NOMO-1 (cell line): ENCODE data around the gene LCN6.
"Not testable (repeated sequence)": the region's sequence is repeated elsewhere in the genome, so short reads cannot be mapped to it uniquely, and the experiment has no call there.

Experiments used
- DNase-seq, 2 experiments: peaks; one replicate each; lab custom pipeline; 2025; ENCODE audit not compliant: unreplicated experiment in 2 of 2; lab: John Stamatoyannopoulos, UW

LCN6 gene, protein sequence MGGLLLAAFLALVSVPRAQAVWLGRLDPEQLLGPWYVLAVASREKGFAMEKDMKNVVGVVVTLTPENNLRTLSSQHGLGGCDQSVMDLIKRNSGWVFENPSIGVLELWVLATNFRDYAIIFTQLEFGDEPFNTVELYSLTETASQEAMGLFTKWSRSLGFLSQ

GRCh38 chr9:136748201-136748600, at the start of gene LCN6:
TSS of gene LCN6 (minus strand) at chr9:136748525. CDS start at chr9:136748483, 42 bp downstream.
- no peak for DNase-seq

DNA sequence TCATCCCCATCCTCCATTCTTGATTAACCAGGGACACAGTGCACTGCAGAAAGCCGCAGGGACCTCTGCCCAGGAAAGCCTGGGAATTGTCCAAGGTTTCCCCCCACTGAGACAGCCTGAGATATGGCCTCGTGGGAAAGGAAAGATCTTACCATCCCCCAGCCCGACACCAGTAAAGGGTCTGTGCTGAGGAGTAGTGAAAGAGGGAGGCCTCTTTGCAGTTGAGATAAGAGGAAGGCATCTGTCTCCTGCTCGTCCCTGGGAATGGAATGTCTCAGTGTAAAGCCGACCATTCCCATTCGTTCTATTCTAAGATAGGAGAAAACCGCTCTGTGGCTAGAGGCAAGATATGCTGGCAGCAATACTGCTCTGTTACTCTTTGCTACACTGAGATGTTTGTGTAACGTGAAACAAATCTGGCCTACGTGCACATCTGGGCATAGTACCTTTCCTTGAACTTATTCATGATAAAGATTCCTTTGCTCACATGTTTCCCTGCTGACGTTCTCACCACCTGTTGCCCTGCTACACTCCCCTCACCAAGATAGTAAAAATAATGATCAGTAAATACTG, 48.5 kb upstream of the LCN6 start:
- DNase-seq = not testable (repeated sequence)

- DNase-seq = no peak
These were observed 48.0 kb upstream of the LCN6 start, which contains the start of gene CCDC183 for GRCh38 chr9:136796238-136796774. TSS of gene CCDC183 (plus strand) at chr9:136796338. CDS start at chr9:136796398, 60 bp downstream.

DNA sequence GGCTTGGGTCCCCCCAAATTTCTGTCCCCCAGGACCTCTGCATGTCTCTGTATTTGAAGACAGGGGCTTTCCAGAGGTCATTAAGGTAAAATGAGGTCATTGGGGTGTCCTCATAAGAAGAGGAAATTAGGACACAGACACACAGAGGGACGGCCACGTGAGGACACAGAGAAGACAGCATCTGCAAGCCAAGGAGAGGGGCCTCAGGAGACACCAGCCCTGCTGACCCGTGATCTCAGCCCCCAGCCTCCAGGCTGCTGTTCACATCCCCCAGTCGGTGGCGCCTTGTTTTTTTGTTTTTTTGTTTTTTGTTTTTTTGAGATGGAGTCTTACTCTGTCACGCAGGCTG, 46.6 kb upstream of the LCN6 start:
- no peak for DNase-seq

GRCh38 chr9:136794281-136794999, 46.1 kb upstream of the LCN6 start:
- DNase-seq = no peak

- DNase-seq = no peak
These were observed 45.0 kb upstream of the LCN6 start for GRCh38 chr9:136793086-136793946.

- no peak for DNase-seq
These were observed 44.2 kb upstream of the LCN6 start for GRCh38 chr9:136792321-136793085.

- peak; percentile 52 to 67 for DNase-seq
These were observed 43.4 kb upstream of the LCN6 start for GRCh38 chr9:136791516-136792276.

DNA sequence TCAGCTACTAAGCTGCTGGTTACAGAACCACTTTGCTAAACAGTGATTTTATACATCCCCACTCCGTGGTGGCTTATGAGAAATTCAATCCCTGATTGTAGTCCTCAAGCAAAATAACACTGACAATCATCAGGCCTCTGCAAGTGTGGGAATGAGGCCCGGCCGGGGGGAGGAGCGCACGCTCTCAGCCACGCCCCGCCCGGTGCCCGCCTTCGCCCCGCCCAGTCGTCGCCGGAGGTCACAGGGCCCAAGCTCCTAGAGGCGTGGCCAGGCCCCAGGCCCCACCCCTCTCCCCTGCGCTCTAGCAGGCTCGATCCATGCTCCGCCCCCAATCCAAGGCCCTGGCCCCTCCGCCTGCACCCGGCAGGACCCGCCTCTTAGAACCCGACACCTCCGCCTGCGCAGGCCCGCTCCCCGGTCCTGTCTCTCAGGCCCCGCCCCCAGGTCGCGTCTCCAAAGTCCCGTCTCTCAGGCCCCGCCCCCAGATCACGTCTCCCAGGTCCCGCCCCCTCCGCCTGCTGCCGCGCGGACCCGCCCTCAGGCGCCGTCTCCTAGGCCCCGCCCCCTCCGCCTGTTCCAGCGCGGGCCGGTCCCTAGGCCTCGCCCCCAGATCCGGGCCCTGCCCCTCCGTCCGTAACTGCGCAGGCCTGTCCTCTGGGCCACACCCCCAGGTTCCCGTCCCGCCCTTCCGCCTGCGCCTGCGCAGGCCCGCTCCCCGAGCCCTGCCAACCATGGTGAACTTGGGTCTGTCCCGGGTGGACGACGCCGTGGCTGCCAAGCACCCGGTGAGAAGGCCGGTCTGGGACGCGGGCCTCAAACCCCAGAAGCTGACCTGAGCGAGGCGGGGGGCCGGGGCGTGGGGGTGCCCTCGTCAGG, 42.6 kb upstream of the LCN6 start, which contains the start of gene TMEM141:
Gene TMEM141, plus strand, starts transcription at position 705 of the 876 bp plus-strand sequence. Its CDS starts 27 bp downstream, at position 732.
- DNase-seq = peak; percentile 100

GRCh38 chr9:136789523-136789937, 41.2 kb upstream of the LCN6 start:
- DNase-seq = no peak

DNA sequence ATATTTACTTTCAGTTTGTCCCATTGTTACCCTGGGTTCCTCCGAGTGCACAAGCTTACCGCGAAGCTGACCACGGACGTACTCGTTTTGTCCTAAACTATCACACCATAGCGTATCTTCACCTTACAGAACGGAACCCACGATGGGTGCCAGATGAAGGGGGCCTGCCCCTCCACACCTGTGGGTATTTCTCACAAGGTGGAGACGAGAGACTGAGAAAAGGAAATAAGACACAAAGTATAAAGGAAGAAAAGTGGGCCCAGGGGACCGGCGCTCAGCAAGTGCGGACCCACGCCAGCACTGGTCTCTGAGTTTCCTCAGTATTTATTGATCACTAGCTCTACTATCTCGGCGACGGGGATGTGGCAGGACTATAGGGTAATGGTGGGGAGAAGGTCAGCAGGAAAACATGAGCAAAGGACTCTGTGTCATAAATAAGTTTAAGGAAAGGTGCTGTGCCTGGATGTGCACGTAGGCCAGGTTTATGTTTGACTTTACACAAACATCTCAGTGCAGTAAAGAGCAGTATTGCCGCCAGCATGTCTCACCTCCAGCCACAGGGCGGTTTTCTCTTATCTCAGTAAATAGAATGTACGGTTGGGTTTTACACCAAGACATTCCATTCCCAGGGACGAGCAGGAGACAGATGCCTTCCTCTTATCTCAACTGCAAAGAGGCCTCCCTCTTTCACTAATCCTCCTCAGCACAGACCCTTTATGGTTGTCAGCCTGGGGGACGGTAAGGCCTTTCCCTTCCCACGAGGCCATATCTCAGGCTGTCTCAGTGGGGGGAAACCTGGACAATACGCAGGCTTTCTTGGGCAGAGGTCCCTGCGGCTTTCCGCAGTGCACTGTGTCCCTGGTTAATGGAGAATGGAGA, 40.6 kb upstream of the LCN6 start:
- not testable (repeated sequence) for DNase-seq

DNA sequence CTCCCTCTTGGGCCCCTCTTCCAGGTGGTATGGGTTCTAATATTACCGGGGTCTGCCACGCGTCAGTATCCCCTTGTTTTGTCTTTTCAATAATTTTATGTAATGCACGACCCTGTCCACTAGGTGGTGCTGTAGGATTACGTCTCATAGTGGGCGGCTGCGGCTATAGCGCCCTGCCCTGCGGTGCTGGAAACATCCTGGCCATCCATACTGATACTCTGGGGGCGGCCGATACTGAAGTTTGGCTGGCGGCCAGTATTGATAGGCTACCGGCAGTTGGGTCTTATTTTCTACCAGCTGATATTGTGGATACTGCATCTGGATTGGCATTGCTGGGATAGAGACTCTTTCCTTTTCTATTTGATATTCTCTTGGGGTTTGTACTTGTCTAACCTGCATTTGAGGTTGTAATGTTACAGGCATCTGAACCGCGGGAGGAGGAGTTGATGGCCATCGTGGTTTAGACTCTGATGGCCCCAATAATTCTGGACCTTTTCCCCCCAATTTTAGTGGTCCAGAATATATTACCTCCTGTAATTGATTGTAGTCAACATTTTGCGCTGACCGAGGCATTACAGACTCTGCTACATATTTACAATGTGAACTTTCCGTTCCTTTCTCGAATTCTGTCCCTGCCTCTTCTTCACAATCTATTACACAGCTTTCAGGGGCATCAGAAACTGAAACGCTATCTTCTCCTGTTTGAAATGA, 39.5 kb upstream of the LCN6 start:
- peak; percentile 76 to 78 for DNase-seq

GRCh38 chr9:136786983-136787382, 38.7 kb upstream of the LCN6 start:
- DNase-seq = not testable (repeated sequence)

DNA sequence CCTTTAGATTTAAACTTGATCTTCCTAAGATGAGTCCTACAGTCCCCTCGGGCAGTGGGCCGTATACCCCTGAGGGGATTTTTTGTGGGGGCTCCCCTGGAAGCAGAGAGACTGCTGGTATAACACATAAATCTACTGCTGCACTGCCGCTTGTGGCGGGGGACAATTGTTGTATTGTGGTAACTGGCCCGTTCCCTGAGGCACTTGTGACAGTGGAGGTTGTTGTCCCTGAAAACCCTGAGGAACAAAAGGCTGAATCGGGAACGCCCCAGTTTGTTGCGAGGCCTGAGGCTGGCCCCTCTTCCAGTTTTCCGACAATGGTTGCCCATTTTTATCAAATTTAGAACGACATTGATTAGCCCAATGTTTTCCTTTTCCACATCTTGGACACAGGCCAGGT, 38.1 kb upstream of the LCN6 start:
- DNase-seq = no peak

DNA sequence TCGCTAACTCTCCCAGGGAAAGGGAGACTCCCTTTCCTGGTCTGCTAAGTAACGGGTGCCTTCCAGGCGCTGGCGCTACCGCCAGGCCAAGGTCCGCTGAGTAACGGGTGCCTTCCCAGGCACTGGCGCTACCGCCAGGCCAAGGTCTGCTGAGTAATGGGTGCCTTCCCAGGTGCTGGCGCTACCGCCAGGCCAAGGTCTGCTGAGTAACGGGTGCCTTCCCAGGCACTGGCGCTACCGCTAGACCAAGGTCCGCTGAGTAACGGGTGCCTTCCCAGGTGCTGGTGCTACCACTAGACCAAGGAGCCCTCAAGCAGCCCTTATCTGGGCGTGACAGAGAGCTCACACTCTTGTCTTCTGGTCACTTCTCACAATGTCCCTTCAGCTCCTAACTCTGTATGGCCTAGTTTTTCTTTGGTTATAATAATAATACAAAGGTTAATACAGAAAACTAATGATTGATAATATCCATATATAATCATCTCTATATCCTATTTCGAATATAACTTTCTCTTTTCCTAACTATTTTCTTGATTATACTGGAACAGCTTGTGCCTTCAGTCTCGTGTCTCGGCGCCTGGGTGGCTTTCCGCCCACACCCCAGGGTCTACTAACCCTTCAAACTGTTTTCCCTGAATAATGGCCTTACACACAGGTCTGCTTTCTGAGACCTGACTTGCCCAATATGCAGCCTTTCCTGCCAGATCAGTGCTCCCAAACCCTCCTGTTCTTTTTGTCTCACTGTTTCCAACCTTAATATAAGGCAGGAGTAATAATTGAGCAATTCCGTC, 37.4 kb upstream of the LCN6 start:
- DNase-seq = not testable (repeated sequence)

DNA sequence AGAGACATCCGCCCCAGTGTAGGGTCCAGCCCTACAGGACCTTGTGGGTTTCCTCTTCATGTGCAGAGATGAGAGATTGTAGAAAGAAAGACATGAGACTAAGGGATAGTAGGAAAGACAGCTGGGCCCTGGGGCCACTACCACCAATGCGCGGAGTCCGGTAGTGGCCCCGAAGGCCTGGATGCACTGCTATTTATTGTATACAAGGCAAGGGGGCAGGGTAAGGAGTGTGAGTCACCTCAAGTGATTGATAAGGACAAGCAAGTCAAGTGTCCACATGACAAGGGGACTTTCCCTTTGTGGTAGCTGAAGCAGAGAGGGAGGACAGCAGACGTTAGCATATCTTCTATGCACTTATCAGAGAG, 36.7 kb upstream of the LCN6 start:
- DNase-seq = no peak
